Measurements from ENCODE around the gene ALLC.
"Not testable (repeated sequence)": the region's sequence is repeated elsewhere in the genome, so short reads cannot be mapped to it uniquely, and the experiment has no call there.

ALLC gene

GRCh38 chr2:3657881-3658280 lies at the start of gene ALLC:
Gene ALLC (plus strand): TSS chr2:3658200. CDS start chr2:3671158, 12,958 bp downstream.
- DNase-seq, result no peak

GRCh38 chr2:3608373-3609278 lies 49.4 kb upstream of the ALLC start:
- no peak for DNase-seq

- DNase-seq, result not testable (repeated sequence)
These were observed 48.7 kb upstream of the ALLC start for GRCh38 chr2:3609279-3609673.

- DNase-seq, result no peak
These were observed 47.6 kb upstream of the ALLC start for GRCh38 chr2:3610415-3610814.

GRCh38 chr2:3610881-3611505 lies 47.0 kb upstream of the ALLC start:
- DNase-seq, result no peak

GRCh38 chr2:3611589-3611988 lies 46.4 kb upstream of the ALLC start:
- DNase-seq, result no peak

GRCh38 chr2:3612639-3613523 lies 45.1 kb upstream of the ALLC start:
- DNase-seq, result no peak

- DNase-seq, result no peak
These were observed 44.5 kb upstream of the ALLC start for GRCh38 chr2:3613524-3613905.

GRCh38 chr2:3614743-3615142 lies 43.3 kb upstream of the ALLC start:
- DNase-seq, result not testable (repeated sequence)

- not testable (repeated sequence) for DNase-seq
These were observed 42.3 kb upstream of the ALLC start for GRCh38 chr2:3615541-3616200.

- DNase-seq, result not testable (repeated sequence)
These were observed 41.4 kb upstream of the ALLC start for GRCh38 chr2:3616435-3617197.

GRCh38 chr2:3617198-3617890 lies 40.7 kb upstream of the ALLC start:
- DNase-seq, result no peak

- no peak for DNase-seq
These were observed 39.6 kb upstream of the ALLC start for GRCh38 chr2:3618367-3618766.

- DNase-seq, result no peak
These were observed 39.0 kb upstream of the ALLC start for GRCh38 chr2:3619033-3619432.

- not testable (repeated sequence) for DNase-seq
These were observed 38.3 kb upstream of the ALLC start for GRCh38 chr2:3619661-3620060.

GRCh38 chr2:3620834-3621233 lies 37.2 kb upstream of the ALLC start:
- DNase-seq, result no peak

GRCh38 chr2:3622967-3623366 lies 35.0 kb upstream of the ALLC start:
- DNase-seq, result no peak

- no peak for DNase-seq
These were observed 33.8 kb upstream of the ALLC start for GRCh38 chr2:3624059-3624794.

- DNase-seq, result no peak
These were observed 32.8 kb upstream of the ALLC start for GRCh38 chr2:3625186-3625585.

- DNase-seq, result no peak
These were observed 31.7 kb upstream of the ALLC start for GRCh38 chr2:3626118-3626811.
